Loucy (cell line): ENCODE results near the gene ENO1.

Source experiments
- H2AFZ ChIP-seq: fragments of 200-600 bp; sonication (generic); 2 replicates; pipeline ENCODE4 v1.6.0; 2016; ENCODE audit warnings: antibody characterized with exemption, mild to moderate bottlenecking, low read length, moderate library complexity
- H3F3A ChIP-seq: fragments of 200-600 bp; 2 replicates; pipeline ENCODE4 v1.6.0; 2016; ENCODE audit warnings: antibody characterized with exemption, low read depth, mild to moderate bottlenecking
- H3K27me3 ChIP-seq: fragments of 200-600 bp; sonication (generic); 2 replicates; pipeline ENCODE4 v1.6.1; 2014; ENCODE audit warnings: low read length, mild to moderate bottlenecking; ENCODE audit not compliant: insufficient read depth, poor library complexity, severe bottlenecking
- H3K36me3 ChIP-seq: fragments of 200-600 bp; sonication (generic); 2 replicates; pipeline ENCODE4 v1.6.1; 2016; ENCODE audit warnings: low read length; ENCODE audit not compliant: insufficient read depth
- H3K4me1 ChIP-seq: fragments of 200-600 bp; sonication (generic); 2 replicates; pipeline ENCODE4 v1.5.1; 2014; ENCODE audit warnings: low read length, mild to moderate bottlenecking; ENCODE audit not compliant: insufficient read depth, poor library complexity, severe bottlenecking
- H3K4me2 ChIP-seq: fragments of 200-600 bp; sonication (generic); 2 replicates; pipeline ENCODE4 v1.6.0; 2014; ENCODE audit warnings: antibody characterized with exemption, low read length, low read depth, mild to moderate bottlenecking; ENCODE audit not compliant: poor library complexity, severe bottlenecking
- H3K4me3 ChIP-seq: fragments of 200-600 bp; sonication (generic); 2 replicates; pipeline ENCODE4 v1.5.1; 2014; ENCODE audit warnings: low read length, mild to moderate bottlenecking, mixed read lengths; ENCODE audit not compliant: poor library complexity, severe bottlenecking
- H3K79me2 ChIP-seq: fragments of 200-600 bp; sonication (generic); 2 replicates; pipeline ENCODE4 v1.6.1; 2014; ENCODE audit warnings: low read length; ENCODE audit not compliant: insufficient read depth
- H3K9ac ChIP-seq: fragments of 200-600 bp; sonication (generic); 2 replicates; pipeline ENCODE4 v1.6.0; 2014; ENCODE audit warnings: mild to moderate bottlenecking, low read depth, low read length, moderate library complexity; ENCODE audit not compliant: poor library complexity, severe bottlenecking
- H3K9me2 ChIP-seq: fragments of 200-600 bp; sonication (generic); replicated peaks from 2 replicates; pipeline ENCODE4 v1.6.1; 2016; ENCODE audit warnings: low read depth, low read length, mixed read lengths
- H3K9me3 ChIP-seq: fragments of 200-600 bp; sonication (generic); 2 replicates; pipeline ENCODE4 v1.6.1; 2014; ENCODE audit warnings: mild to moderate bottlenecking, antibody characterized with exemption, low read length, low read depth; ENCODE audit not compliant: insufficient read depth
- H4K20me1 ChIP-seq: fragments of 200-600 bp; sonication (generic); 2 replicates; pipeline ENCODE4 v1.6.0; 2014; ENCODE audit warnings: antibody characterized with exemption, low read length, mild to moderate bottlenecking; ENCODE audit not compliant: insufficient read depth, poor library complexity, severe bottlenecking
- EZH2phosphoT487 ChIP-seq: fragments of 200-600 bp; IDR thresholded peaks from 2 replicates; pipeline ENCODE4 v1.6.1; 2018; ENCODE audit warnings: antibody characterized with exemption, mild to moderate bottlenecking, moderate library complexity, borderline replicate concordance
- TF ChIP-seq, protein P1 (sequence below): fragments of 200-600 bp; sonication (generic); conservative IDR thresholded peaks from 2 replicates; pipeline ENCODE4 v1.5.1; 2014; ENCODE audit warnings: mild to moderate bottlenecking, antibody characterized with exemption, low read length

The ENO1 gene

DNA sequence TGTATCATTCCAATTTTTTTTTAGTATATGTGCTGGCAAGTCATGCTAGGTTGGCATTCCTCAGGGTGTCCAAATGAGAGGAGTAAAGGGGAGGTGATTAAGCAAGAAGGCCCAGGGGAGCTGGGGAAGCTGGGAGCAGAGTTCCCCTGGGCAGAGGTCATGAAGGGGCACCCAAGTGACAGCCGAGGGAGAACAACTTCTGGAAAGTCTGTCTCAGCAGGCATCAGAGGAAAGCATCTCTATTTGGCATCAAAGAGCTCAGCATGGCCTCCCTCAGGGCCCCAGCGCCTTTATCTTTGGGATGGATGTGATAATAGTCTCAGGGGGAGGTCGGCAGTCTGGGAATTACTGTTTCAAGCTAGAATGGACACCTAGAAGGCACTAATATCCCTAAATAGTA is 5.0 kb upstream of the ENO1 start:
- H3K9ac ChIP-seq: no peak overlapping the region
- H3K4me1 ChIP-seq: peaks cover 13% of the 10 kb centered on the region
- H3F3A ChIP-seq: peaks cover 3% of the 10 kb centered on the region; the same call in 1 of the 2 replicates
- H3K79me2 ChIP-seq: peaks cover 19% of the 10 kb centered on the region
- no peaks in the 10 kb centered on the region for H3K27me3 ChIP-seq
- no peaks in the 10 kb centered on the region for H3K9me2 ChIP-seq
- no peak overlapping the region for H2AFZ ChIP-seq
- H3K36me3 ChIP-seq: no peaks in the 10 kb centered on the region
- no peak overlapping the region for H3K4me2 ChIP-seq
- H4K20me1 ChIP-seq: no peaks in the 10 kb centered on the region
- TF ChIP-seq, protein P1, sequence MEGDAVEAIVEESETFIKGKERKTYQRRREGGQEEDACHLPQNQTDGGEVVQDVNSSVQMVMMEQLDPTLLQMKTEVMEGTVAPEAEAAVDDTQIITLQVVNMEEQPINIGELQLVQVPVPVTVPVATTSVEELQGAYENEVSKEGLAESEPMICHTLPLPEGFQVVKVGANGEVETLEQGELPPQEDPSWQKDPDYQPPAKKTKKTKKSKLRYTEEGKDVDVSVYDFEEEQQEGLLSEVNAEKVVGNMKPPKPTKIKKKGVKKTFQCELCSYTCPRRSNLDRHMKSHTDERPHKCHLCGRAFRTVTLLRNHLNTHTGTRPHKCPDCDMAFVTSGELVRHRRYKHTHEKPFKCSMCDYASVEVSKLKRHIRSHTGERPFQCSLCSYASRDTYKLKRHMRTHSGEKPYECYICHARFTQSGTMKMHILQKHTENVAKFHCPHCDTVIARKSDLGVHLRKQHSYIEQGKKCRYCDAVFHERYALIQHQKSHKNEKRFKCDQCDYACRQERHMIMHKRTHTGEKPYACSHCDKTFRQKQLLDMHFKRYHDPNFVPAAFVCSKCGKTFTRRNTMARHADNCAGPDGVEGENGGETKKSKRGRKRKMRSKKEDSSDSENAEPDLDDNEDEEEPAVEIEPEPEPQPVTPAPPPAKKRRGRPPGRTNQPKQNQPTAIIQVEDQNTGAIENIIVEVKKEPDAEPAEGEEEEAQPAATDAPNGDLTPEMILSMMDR: no peak
- no peak for TF ChIP-seq EZH2phosphoT487
- no peaks in the 10 kb centered on the region for H3K9me3 ChIP-seq
- no peak overlapping the region for H3K4me3 ChIP-seq

DNA sequence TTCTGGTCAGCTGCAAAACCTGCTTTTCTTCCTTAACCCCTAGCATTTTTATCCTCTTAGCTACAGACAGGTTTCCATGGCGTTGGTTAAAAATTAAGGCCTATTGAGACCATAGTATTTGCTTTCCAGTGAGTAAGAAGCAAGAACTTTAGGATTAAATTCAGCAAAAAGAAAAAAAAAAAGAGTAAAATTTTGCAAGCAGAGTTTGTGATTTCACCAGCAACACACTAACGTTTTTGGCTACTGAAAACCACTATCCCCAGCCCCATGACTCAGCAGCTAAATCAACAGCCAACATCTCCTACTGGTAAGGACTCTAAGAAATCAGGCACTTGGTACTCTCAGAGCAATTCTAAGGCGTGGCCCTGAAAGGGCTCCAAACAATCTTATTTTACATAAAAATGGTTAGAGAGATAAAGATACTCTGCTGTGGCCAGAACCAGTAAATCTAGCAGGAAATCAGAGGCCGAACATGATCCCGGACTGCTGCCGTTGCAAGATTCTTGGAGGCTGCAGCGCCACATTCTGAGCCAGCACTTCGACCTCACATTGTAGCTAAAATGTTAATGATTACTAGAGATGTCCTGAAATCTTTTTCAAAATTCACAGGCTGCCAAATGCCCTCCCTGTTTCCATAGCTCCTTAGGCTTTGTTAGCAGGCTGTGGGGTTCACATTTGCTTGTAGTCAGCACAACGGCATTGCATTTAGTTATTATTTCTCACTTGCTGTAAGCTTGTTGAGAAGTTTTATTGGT is 1.6 kb upstream of the ENO1 start:
- H3K9ac ChIP-seq: peak overlapping the region; percentile 99
- H3K4me2 ChIP-seq: peak overlapping the region; percentile 93
- H2AFZ ChIP-seq: peak overlapping the region; percentile 7; the same call in 1 of the 2 replicates
- H3K36me3 ChIP-seq: peaks cover 22% of the 10 kb centered on the region
- H3K4me3 ChIP-seq: peak overlapping the region; percentile 89
- peaks cover 3% of the 10 kb centered on the region; the same call in 1 of the 2 replicates for H3F3A ChIP-seq
- peaks cover 53% of the 10 kb centered on the region for H3K79me2 ChIP-seq
- H4K20me1 ChIP-seq: peaks cover 30% of the 10 kb centered on the region
- H3K9me2 ChIP-seq: no peaks in the 10 kb centered on the region
- TF ChIP-seq, protein P1: no peak
- no peak for TF ChIP-seq EZH2phosphoT487
- peaks cover 27% of the 10 kb centered on the region for H3K4me1 ChIP-seq
- no peaks in the 10 kb centered on the region for H3K9me3 ChIP-seq
- peaks cover 16% of the 10 kb centered on the region for H3K27me3 ChIP-seq

DNA sequence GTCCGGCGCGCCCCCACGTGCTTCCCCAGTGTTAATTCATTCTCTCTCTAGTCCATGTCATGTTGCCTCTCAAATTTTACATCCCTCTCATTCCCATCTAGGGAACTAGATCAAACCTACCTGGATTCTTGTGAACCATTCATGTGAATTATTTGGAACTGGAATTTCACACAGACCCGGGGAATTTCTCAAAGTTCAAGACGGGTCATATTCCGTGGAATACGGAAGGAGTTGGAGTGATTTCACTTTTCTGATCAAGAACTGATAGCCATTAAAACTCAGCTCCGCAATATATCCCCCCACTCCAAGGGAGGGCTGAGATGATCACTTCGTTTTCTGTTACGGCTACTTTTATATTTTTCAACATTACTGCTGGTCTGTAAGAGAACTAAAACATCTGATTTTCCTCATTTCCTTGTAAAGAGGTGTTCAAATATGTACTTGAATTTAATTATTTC is 1.0 kb upstream of the ENO1 start:
- H3K36me3 ChIP-seq: peaks cover 29% of the 10 kb centered on the region
- H3K9me3 ChIP-seq: no peaks in the 10 kb centered on the region
- peak overlapping the region; percentile 93 for H3K4me2 ChIP-seq
- peaks cover 16% of the 10 kb centered on the region for H3K27me3 ChIP-seq
- peaks cover 59% of the 10 kb centered on the region for H3K79me2 ChIP-seq
- H3F3A ChIP-seq: peaks cover 3% of the 10 kb centered on the region; the same call in 1 of the 2 replicates
- peaks cover 33% of the 10 kb centered on the region for H3K4me1 ChIP-seq
- H4K20me1 ChIP-seq: peaks cover 36% of the 10 kb centered on the region
- TF ChIP-seq, protein P1: peak; percentile 47
- no peak for TF ChIP-seq EZH2phosphoT487
- H3K4me3 ChIP-seq: peak overlapping the region; percentile 89
- H3K9ac ChIP-seq: peak overlapping the region; percentile 99
- no peaks in the 10 kb centered on the region for H3K9me2 ChIP-seq
- H2AFZ ChIP-seq: peak overlapping the region; percentile 22; the same call in 1 of the 2 replicates
